GM23248 (cell line): Measurements from ENCODE around the gene PIWIL4.

Source experiments
- EZH2 ChIP-seq: fragments of 200-600 bp; sonication (generic); IDR thresholded peaks from 2 replicates; pipeline ENCODE4 v1.6.1; 2018; ENCODE audit warnings: antibody characterized with exemption, mild to moderate bottlenecking; ENCODE audit not compliant: insufficient read depth, poor library complexity, severe bottlenecking
- EZH2phosphoT487 ChIP-seq: fragments of 200-600 bp; sonication (generic); IDR thresholded peaks from 2 replicates; pipeline ENCODE4 v1.6.1; 2018; ENCODE audit warnings: antibody characterized with exemption, moderate library complexity, mild to moderate bottlenecking, low read depth; ENCODE audit not compliant: insufficient read depth

DNA sequence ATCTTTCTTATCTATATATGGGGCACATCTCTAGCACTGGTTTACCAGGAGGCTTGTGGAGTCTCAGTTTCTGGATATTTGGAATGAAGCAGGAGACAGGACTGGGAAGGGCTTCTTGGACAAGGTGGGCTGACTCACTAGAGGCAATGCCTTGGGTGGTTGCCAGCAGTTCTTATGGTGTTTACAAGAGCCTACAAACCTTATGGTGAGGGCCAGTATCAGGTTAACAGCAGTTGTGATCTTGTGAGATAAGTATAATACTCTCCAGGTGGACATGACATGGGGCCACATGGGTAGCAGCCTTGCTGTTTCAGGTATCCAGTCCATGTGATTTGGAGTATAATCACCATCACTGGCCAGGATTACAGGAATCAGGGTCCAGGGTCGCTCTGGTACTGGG is 13.2 kb upstream of the PIWIL4 start:
- TF ChIP-seq EZH2 = no peak
- no peak for TF ChIP-seq EZH2phosphoT487
